Muscle layer of duodenum (tissue), 2 donors: ENCODE measurements around the gene LOXL1.

Experiments
- H3K27ac ChIP-seq: one replicate; pipeline ENCODE4 v1.7.0; 2013; ENCODE audit warnings: mild to moderate bottlenecking, low read length
- H3K27me3 ChIP-seq: one replicate; pipeline ENCODE4 v1.7.0; 2013; ENCODE audit warnings: low read depth, mild to moderate bottlenecking, control low read depth, low read length
- H3K36me3 ChIP-seq, 2 donors: one replicate each; pipeline ENCODE4 v1.7.0; 2013; ENCODE audit warnings: low read length in 2 of 2, control low read depth in 1 of 2, mild to moderate bottlenecking in 1 of 2; ENCODE audit not compliant: insufficient read depth in 2 of 2, control insufficient read depth in 1 of 2
- H3K4me1 ChIP-seq, 2 donors: one replicate each; pipeline ENCODE4 v1.7.0; 2013; ENCODE audit warnings: low read length in 2 of 2, mild to moderate bottlenecking in 2 of 2, control low read depth in 1 of 2, moderate library complexity in 1 of 2; ENCODE audit not compliant: insufficient read depth in 2 of 2, control insufficient read depth in 1 of 2
- H3K4me3 ChIP-seq, 2 donors: one replicate each; pipeline ENCODE4 v1.7.0; 2013; ENCODE audit warnings: low read length in 2 of 2, low read depth in 1 of 2, mild to moderate bottlenecking in 1 of 2
- H3K9me3 ChIP-seq, 2 donors: one replicate each; pipeline ENCODE4 v1.7.0; 2013; ENCODE audit warnings: low read length in 2 of 2, control low read depth in 1 of 2, mild to moderate bottlenecking in 1 of 2; ENCODE audit not compliant: control insufficient read depth in 1 of 2
- donor health status: healthy.

Gene LOXL1

GRCh38 chr15:73994912-73995622 lies 68.8 kb downstream of the LOXL1 start:
- peaks cover 21 to 61% of the 10 kb centered on the region in 2 donors for H3K4me1 ChIP-seq
- peak overlapping the region; percentile 97 for H3K27ac ChIP-seq
- H3K27me3 ChIP-seq = no peaks in the 10 kb centered on the region
- no peaks in the 10 kb centered on the region for H3K9me3 ChIP-seq
- H3K4me3 ChIP-seq = peak overlapping the region; percentile 87 to 96
- H3K36me3 ChIP-seq = peaks cover 11 to 15% of the 10 kb centered on the region in 2 donors

GRCh38 chr15:73996267-73996666 lies 70.0 kb downstream of the LOXL1 start:
- no peaks in the 10 kb centered on the region for H3K27me3 ChIP-seq
- peak overlapping the region; percentile 40 for H3K27ac ChIP-seq
- H3K4me3 ChIP-seq = peak overlapping the region; percentile 67 to 87
- peaks cover 11 to 15% of the 10 kb centered on the region in 2 donors for H3K36me3 ChIP-seq
- no peaks in the 10 kb centered on the region for H3K9me3 ChIP-seq
- peaks cover 19 to 59% of the 10 kb centered on the region in 2 donors for H3K4me1 ChIP-seq

- H3K4me1 ChIP-seq = peaks cover 14 to 55% of the 10 kb centered on the region in 2 donors
- peak overlapping the region; percentile 67 to 87 for H3K4me3 ChIP-seq
- no peaks in the 10 kb centered on the region for H3K27me3 ChIP-seq
- H3K27ac ChIP-seq = peak overlapping the region; percentile 69
- no peaks in the 10 kb centered on the region for H3K9me3 ChIP-seq
- H3K36me3 ChIP-seq = peaks cover 11 to 15% of the 10 kb centered on the region in 2 donors
Measured at GRCh38 chr15:73996939-73997338, 70.7 kb downstream of the LOXL1 start.

- Histone ChIP-seq H3K4me1 (peaks cover 14 to 53% of the 10 kb centered on the region in 2 donors), H3K27me3 (no peaks in the 10 kb centered on the region), H3K4me3 (no peak overlapping the region), H3K36me3 (peaks cover 11 to 15% of the 10 kb centered on the region in 2 donors), H3K9me3 (no peaks in the 10 kb centered on the region), H3K27ac (no peak overlapping the region)
Measured at GRCh38 chr15:73997986-73998385, 71.7 kb downstream of the LOXL1 start.
